OCI-LY7 (cell line): ENCODE measurements around the gene PAXX. TPM values are rescaled to one million over a fixed set of nuclear protein-coding genes. Genes with fewer than 3 reads are reported as not detected.

ENCODE experiments used
- BruUV-seq: library from RNA; stranded (reverse); fragments of 400-500 nt; replicated peaks from 2 replicates; lab custom pipeline; 2021; lab: Mats Ljungman, UMichigan
- CTCF ChIA-PET: fragments of 300-600 bp; sonication (Branson Sonifier 250); formaldehyde crosslinking; loops from one replicate; lab custom pipeline; 2022; ENCODE audit warnings: antibody characterized with exemption; ENCODE audit not compliant: unreplicated experiment; lab: Charles Lee
- POLR2A ChIA-PET: fragments of 300-600 bp; sonication (Branson Sonifier 250); formaldehyde crosslinking; loops from one replicate; lab custom pipeline; 2022; ENCODE audit warnings: antibody characterized with exemption; lab: Charles Lee
- DNase-seq: peaks from one replicate; pipeline ENCODE4 v3.0.0-alpha.2; 2015; ENCODE audit warnings: low spot score
- H2AFZ ChIP-seq: fragments of 200-600 bp; sonication (generic), shearing (Covaris generic); 2 replicates; pipeline ENCODE4 v1.6.1; 2014; ENCODE audit warnings: mild to moderate bottlenecking, antibody characterized with exemption, low read length, moderate library complexity
- H3K27ac ChIP-seq: fragments of 200-600 bp; sonication (generic); 2 replicates; pipeline ENCODE4 v1.5.1; 2014; ENCODE audit warnings: mixed run types, low read depth, mild to moderate bottlenecking, moderate library complexity, low read length, inconsistent platforms; ENCODE audit not compliant: poor library complexity, severe bottlenecking
- H3K36me3 ChIP-seq: fragments of 200-600 bp; sonication (generic); 2 replicates; pipeline ENCODE4 v1.6.1; 2014; ENCODE audit warnings: mild to moderate bottlenecking, antibody characterized with exemption, low read length, moderate library complexity, mixed read lengths; ENCODE audit not compliant: insufficient read depth
- H3K4me1 ChIP-seq: fragments of 200-600 bp; sonication (generic); 2 replicates; pipeline ENCODE4 v1.5.1; 2014; ENCODE audit warnings: mild to moderate bottlenecking, low read length; ENCODE audit not compliant: insufficient read depth, poor library complexity, severe bottlenecking
- H3K4me2 ChIP-seq: fragments of 200-600 bp; sonication (generic); 2 replicates; pipeline ENCODE4 v1.6.1; 2014; ENCODE audit warnings: mild to moderate bottlenecking, low read length
- H3K4me3 ChIP-seq: fragments of 200-600 bp; sonication (generic); 2 replicates; pipeline ENCODE4 v1.5.1; 2014; ENCODE audit warnings: mild to moderate bottlenecking, low read depth, low read length; ENCODE audit not compliant: poor library complexity, severe bottlenecking
- H3K79me2 ChIP-seq: fragments of 200-600 bp; sonication (generic); 2 replicates; pipeline ENCODE4 v1.6.1; 2016; ENCODE audit warnings: low read depth, mild to moderate bottlenecking, low read length, moderate library complexity, mixed read lengths; ENCODE audit not compliant: insufficient read depth
- H3K9me2 ChIP-seq: fragments of 200-600 bp; sonication (generic); 2 replicates; pipeline ENCODE4 v1.6.1; 2016; ENCODE audit warnings: mild to moderate bottlenecking, low read length, mixed read lengths; ENCODE audit not compliant: insufficient read depth
- H3K9me3 ChIP-seq: fragments of 200-600 bp; sonication (generic); 2 replicates; pipeline ENCODE4 v1.6.1; 2014; ENCODE audit warnings: mild to moderate bottlenecking, mixed run types, low read length, mixed read lengths
- H4K20me1 ChIP-seq: fragments of 200-600 bp; sonication (generic); 2 replicates; pipeline ENCODE4 v1.6.1; 2014; ENCODE audit warnings: mild to moderate bottlenecking, antibody characterized with exemption, low read length, moderate library complexity, mixed read lengths; ENCODE audit not compliant: insufficient read depth
- EZH2phosphoT487 ChIP-seq: fragments of 200-600 bp; sonication (generic); IDR thresholded peaks from 2 replicates; pipeline ENCODE4 v1.6.1; 2018; ENCODE audit warnings: low read depth, borderline replicate concordance, mild to moderate bottlenecking, mixed run types, antibody characterized with exemption, low read length, moderate library complexity, mixed read lengths
- intact Hi-C: fragments of 100-400 bp; cut with micrococcal nuclease; formaldehyde crosslinking; loops from one replicate; pipeline ENCODE4 v1.10.0; 2022; ENCODE audit not compliant: unreplicated experiment
- total RNA-seq, 2 experiments: library from RNA; depleted of rRNA in 1 of 2; stranded (reverse); fragments of >200 nt in 1 of 2; shearing (Covaris generic) in 1 of 2; gene quantifications; 2 replicates each; pipeline ENCODE4 v1.2.3, GENCODE V29; 2014 to 2022
- TF ChIP-seq, protein P1 (sequence below): fragments of 200-600 bp; sonication (generic); conservative IDR thresholded peaks from 2 replicates; pipeline ENCODE4 v1.5.1; 2014; ENCODE audit warnings: mild to moderate bottlenecking, antibody characterized with exemption, low read length, moderate library complexity, mixed read lengths

Gene PAXX
- total RNA-seq, 2 experiments from 2014 or later: 45.7 to 63.5 TPM

DNA sequence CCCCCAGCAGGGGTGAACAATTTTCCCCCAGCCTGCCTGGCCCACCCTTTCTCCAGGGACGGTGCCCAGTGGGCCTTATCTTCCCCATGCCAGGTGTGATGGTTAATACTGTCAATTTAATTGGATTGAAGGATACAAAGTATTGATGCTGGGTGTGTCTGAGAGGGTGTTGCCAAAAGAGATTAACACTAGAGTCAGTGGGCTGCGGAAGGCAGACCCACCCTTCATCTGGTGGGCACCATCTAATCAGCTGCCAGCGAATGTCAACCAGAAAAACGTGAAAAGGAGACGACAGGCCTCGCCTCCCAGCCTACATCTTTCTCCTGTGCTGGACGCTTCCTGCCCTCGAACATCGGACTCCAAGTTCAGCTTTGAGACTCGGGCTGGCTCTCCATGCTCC, 45.3 kb downstream of the PAXX start:
- no TSS peak for BruUV-seq
- intact Hi-C loops: no loop called here
- Histone ChIP-seq H3K4me1 (peaks cover 14% of the 10 kb centered on the region), H3K9me2 (no peaks in the 10 kb centered on the region), H3K4me2 (no peak overlapping the region), H3K79me2 (no peaks in the 10 kb centered on the region), H2AFZ (no peak overlapping the region), H3K9me3 (no peaks in the 10 kb centered on the region), H3K4me3 (no peak overlapping the region), H4K20me1 (no peaks in the 10 kb centered on the region), H3K27ac (no peak overlapping the region), H3K36me3 (no peaks in the 10 kb centered on the region)
- ChIA-PET POLR2A (interaction anchor here (1.1 kb wide), 1 partner anchor 283 kb away, joined by 4 read pairs; no protein-coding TSS in a partner anchor), CTCF (interaction anchor here (0.6 kb wide), 1 partner anchor 25 kb away, joined by 3 read pairs; no protein-coding TSS in a partner anchor)
- TF ChIP-seq EZH2phosphoT487: no peak
- TF ChIP-seq, protein P1, sequence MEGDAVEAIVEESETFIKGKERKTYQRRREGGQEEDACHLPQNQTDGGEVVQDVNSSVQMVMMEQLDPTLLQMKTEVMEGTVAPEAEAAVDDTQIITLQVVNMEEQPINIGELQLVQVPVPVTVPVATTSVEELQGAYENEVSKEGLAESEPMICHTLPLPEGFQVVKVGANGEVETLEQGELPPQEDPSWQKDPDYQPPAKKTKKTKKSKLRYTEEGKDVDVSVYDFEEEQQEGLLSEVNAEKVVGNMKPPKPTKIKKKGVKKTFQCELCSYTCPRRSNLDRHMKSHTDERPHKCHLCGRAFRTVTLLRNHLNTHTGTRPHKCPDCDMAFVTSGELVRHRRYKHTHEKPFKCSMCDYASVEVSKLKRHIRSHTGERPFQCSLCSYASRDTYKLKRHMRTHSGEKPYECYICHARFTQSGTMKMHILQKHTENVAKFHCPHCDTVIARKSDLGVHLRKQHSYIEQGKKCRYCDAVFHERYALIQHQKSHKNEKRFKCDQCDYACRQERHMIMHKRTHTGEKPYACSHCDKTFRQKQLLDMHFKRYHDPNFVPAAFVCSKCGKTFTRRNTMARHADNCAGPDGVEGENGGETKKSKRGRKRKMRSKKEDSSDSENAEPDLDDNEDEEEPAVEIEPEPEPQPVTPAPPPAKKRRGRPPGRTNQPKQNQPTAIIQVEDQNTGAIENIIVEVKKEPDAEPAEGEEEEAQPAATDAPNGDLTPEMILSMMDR: no peak
- DNase-seq: no peak

GRCh38 chr9:137038916-137039315, 46.7 kb downstream of the PAXX start:
- H4K20me1 ChIP-seq: no peaks in the 10 kb centered on the region
- DNase-seq: no peak
- H3K4me1 ChIP-seq: peaks cover 12% of the 10 kb centered on the region
- no peaks in the 10 kb centered on the region for H3K9me3 ChIP-seq
- no peak overlapping the region for H2AFZ ChIP-seq
- intact Hi-C loops: no loop called here
- BruUV-seq: no TSS peak
- TF ChIP-seq EZH2phosphoT487: no peak
- TF ChIP-seq, protein P1: no peak
- ChIA-PET CTCF (interaction anchor here (0.6 kb wide), 2 partner anchors 17 to 515 kb away, joined by 3 to 4 read pairs; no protein-coding TSS in a partner anchor), POLR2A (no interaction called here)
- H3K4me2 ChIP-seq: no peak overlapping the region
- no peaks in the 10 kb centered on the region for H3K36me3 ChIP-seq
- no peak overlapping the region for H3K27ac ChIP-seq
- no peak overlapping the region for H3K4me3 ChIP-seq
- no peaks in the 10 kb centered on the region for H3K79me2 ChIP-seq
- H3K9me2 ChIP-seq: no peaks in the 10 kb centered on the region

DNA sequence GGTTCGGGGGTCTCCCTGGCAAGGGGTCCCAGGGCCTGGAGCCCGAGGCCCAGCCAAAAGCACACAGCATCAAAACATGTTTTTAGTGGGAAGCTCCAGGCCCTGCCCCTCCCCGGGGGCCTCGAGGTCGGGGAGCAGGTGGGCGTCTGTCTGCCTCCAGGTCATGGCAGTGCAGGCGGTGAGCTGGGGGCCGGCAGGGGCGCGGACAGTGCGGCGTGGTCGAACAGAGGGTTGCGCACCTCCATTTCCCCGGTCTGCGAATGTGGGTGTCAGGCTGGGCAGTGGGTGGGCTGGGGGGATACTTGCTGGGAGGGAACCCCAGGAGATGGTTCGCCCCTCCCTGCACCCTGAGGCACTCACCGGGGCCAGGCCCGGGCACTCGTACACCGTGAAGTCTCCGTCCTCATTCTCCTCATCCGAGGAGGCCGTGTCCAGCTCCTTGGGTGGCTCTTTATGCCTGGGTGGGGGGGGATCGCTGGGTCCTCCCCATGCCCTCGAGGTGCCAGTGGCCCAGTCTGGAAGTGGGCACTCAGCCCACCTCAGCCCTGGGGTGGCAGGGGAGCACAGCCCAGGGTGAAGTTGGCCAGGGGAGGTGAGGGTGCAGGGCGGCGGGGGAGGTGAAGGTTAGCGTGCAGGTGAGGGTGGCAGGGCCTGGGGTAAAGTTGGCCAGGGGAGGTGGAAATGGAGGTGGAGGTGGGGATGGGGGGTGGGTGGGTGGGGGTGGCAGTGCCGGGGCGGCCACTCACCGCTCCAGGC, 47.6 kb downstream of the PAXX start:
- H3K4me2 ChIP-seq: no peak overlapping the region
- no peak overlapping the region for H2AFZ ChIP-seq
- H3K27ac ChIP-seq: no peak overlapping the region
- no TSS peak for BruUV-seq
- peaks cover 7% of the 10 kb centered on the region for H3K4me1 ChIP-seq
- TF ChIP-seq EZH2phosphoT487: no peak
- TF ChIP-seq, protein P1: no peak
- no peak for DNase-seq
- no peaks in the 10 kb centered on the region for H4K20me1 ChIP-seq
- CTCF ChIA-PET: interaction anchor here (0.6 to 0.7 kb wide), 2 partner anchors 10 to 148 kb away, joined by 3 read pairs; no protein-coding TSS in a partner anchor
- POLR2A ChIA-PET: no interaction called here
- H3K9me2 ChIP-seq: no peaks in the 10 kb centered on the region
- no peaks in the 10 kb centered on the region for H3K9me3 ChIP-seq
- H3K36me3 ChIP-seq: no peaks in the 10 kb centered on the region
- H3K4me3 ChIP-seq: no peak overlapping the region
- no peaks in the 10 kb centered on the region for H3K79me2 ChIP-seq
- intact Hi-C loops: no loop called here
